Ammon's horn (tissue), 1 donor: ENCODE measurements around the gene DOCK8.
"Not testable (repeated sequence)": the region's sequence is repeated elsewhere in the genome, so short reads cannot be mapped to it uniquely, and the experiment has no call there.

ENCODE experiments used
- DNase-seq: peaks from one replicate; pipeline ENCODE4 v3.0.0-alpha.2; 2016; ENCODE audit warnings: low spot score

The DOCK8 gene

DNA sequence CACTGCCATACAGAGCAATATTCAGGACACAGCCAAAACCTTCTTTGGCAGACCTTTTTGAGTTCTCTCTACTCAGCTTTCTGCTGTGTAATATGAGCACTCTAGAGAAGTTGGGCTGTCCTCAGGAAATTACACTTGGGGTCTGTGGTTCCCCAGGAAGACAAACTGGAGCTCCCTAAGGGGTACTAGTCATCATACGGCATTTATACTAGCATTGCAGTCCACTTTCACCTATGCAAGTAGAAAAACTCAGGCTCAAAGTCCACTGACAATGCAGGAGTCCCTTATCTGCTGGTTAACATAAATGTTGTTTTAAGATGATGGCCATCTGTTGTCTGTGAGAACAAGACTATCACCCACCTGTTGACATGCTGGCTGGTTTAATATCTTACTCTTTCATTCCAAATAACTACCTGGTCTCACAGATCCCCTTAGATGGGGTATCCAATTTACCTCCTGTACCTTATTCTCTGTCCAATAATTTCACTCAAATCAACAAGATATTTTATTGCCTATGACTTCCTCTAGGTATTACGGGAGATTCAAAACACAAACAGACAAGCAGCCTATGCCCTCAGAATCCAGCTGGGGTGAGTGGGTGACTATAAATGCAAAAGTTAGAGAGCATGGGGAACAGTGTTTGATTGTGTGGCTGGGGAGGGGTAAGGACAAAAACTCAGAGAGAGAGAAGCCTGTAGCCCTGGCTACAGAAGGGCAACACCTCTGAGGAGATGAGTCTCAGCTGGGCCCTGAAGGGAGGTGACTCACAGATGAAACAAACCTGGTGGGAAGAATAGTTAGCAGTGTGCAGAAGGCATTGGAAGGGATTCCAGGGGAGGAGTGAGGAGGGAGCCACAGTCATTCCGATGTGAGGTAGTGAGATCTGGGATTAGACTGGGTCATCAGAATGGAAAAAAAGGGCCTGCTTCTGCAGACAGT lies 10.2 kb downstream of the DOCK8 start:
- DNase-seq: no peak

GRCh38 chr9:227860-228259 lies 13.2 kb downstream of the DOCK8 start:
- no peak for DNase-seq

DNA sequence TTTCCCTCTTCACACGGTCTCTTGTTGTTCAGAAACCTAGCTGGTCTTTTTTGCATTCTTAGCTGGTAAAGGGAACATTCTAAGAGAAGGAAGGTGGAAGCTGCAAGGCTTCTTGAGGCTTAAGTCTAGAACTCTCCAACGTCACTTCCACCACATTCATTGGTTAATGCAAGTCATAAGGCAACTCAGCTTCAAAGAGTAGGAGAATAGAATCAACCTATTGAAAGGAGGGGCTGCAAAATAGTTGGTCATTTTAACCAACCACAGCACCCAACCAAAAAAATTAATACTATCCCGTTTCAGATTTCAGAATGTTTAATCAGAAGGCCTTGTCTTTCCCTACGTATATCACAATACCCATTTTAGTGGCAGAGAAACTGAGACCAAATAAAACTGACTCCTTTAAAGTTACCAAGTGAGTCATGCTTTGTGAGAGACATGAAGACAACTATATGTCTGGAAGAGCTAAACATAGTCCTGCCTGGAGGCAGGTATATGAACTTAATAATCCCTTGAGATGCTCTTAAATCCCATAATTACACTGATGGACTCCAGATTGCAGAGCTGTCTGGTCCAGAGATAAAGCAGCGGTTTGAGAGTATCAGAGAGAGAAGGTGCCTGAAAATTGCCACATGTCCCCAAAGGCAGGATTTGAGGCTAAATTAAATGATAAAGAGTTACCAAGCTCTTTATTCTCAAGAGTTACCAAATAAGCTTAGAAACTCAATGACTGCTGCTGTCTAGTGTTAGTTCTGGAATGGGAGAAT lies 14.4 kb downstream of the DOCK8 start:
- no peak for DNase-seq

GRCh38 chr9:231625-232024 lies 17.0 kb downstream of the DOCK8 start:
- DNase-seq: not testable (repeated sequence)

GRCh38 chr9:233708-234107 lies 19.0 kb downstream of the DOCK8 start:
- not testable (repeated sequence) for DNase-seq

- no peak for DNase-seq
Measured at GRCh38 chr9:237141-237857, 22.6 kb downstream of the DOCK8 start.

GRCh38 chr9:237858-238345 lies 23.2 kb downstream of the DOCK8 start:
- DNase-seq: no peak

DNA sequence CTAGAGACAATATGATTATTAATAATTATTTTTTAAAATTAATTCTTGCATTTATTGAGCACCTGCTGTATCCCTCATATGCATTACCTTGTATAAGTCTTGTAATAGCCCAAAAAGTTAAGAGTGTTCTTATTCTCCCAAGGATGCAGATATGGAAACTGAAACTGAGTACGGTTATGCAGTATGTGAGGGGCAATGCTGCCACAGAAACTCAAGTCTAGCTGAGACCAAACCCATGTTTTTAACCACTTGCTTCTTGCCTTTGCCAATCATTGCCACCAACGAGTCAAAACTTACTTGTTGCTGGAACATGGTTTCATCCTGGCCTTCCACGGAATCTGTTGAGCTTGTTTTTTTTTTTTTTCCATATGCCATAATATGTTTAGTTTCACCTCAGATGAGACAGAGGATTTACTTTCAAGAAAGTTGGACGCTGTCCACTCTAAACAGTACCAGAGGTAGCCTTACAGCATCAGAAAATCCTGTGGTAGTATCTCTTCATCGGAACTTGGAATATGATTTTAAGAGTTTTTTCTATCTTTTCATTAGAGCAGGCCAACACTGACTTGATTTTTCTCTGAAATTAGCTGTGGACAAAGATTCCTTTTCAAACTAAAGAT lies 27.9 kb downstream of the DOCK8 start:
- DNase-seq: no peak

- DNase-seq: no peak
Measured at GRCh38 chr9:248278-248961, 33.8 kb downstream of the DOCK8 start.

DNA sequence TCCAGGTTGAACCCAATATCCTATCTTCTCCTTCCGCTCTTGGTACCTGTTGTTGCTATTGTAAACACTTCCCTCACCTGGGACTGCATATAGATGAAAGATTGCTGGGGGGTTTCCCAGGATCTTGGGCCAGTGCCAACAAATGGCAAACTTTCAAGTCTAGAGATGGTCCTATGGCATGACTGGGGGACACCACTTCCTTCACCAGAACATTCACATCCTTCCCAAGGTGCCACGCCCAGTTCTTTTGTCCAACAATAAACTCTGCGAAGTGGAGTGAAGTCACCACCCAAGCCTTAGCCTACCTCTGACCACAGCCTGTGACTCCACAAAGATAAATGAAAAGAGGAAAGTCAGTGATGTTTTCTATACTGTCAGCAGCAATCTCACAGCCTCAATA lies 34.4 kb downstream of the DOCK8 start:
- no peak for DNase-seq

DNA sequence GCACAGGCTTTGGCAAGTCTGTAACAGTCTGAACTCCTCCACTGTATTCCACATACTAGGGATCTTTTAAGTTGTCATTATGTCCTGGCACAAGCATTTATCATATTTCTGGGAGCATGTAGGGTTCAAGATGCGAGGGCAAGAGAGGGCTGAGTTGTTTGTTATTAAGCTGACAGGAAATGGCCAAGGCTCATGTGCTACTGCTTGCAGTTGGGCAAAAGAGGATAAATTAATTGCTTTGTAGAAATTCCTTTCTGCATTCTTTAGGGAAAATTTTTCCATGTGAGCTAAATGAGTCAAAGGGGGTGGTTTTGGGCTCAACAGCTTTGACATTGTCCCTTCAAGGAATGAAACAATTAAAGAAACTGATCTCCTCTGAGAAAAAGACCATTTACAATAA lies 35.4 kb downstream of the DOCK8 start:
- no peak for DNase-seq

GRCh38 chr9:250625-251024 lies 36.0 kb downstream of the DOCK8 start:
- no peak for DNase-seq

DNA sequence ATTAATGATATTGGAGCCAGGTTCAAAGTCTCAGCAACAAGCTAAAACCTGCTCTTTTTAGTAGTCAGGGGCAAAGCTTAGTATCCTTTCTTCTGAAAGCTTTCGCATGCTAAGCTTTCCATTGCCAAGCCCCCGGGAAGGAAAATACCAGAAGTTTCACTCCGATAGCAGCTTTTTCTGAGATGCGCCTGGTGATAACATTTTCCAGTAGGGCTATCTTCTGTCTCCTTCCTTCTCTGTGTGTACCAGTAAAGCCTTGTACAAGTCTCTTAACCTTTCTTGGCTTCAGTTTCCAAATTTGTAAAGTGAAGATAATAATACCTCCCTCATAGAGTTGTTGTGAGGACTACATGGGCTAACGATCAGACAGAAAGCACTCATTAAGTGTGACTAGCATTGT lies 36.7 kb downstream of the DOCK8 start:
- no peak for DNase-seq

GRCh38 chr9:253539-253938 lies 38.9 kb downstream of the DOCK8 start:
- DNase-seq: no peak

GRCh38 chr9:254516-254915 lies 39.9 kb downstream of the DOCK8 start:
- DNase-seq: no peak

- peak; percentile 34 for DNase-seq
Measured at GRCh38 chr9:257957-258356, 43.3 kb downstream of the DOCK8 start.

GRCh38 chr9:259405-260404 lies 45.0 kb downstream of the DOCK8 start:
- no peak for DNase-seq

- DNase-seq: no peak
Measured at GRCh38 chr9:264231-264630, 49.6 kb downstream of the DOCK8 start.

- DNase-seq: no peak
Measured at GRCh38 chr9:265209-265870, 50.7 kb downstream of the DOCK8 start.
